CD14-positive monocyte (primary cell): ENCODE measurements around the gene PRRC2C. TPM values are rescaled to one million over a fixed set of nuclear protein-coding genes. Genes with fewer than 3 reads are reported as not detected.

Source experiments
- DNase-seq, 3 donors: peaks; one replicate each; pipeline ENCODE4 v3.0.0-alpha.2; 2011 to 2022
- H2AFZ ChIP-seq: 2 replicates; pipeline ENCODE4 v1.6.0; 2012; ENCODE audit warnings: mild to moderate bottlenecking, low read depth, low read length, inconsistent platforms; ENCODE audit not compliant: insufficient read depth, poor library complexity, severe bottlenecking
- H3K27ac ChIP-seq, 2 donors: 1 replicate in 1 of 2; 2 replicates in 1 of 2; pipeline ENCODE4 v1.5.1; 2012 to 2013; ENCODE audit warnings: low read length in 2 of 2, control low read depth in 1 of 2, inconsistent platforms in 1 of 2, low read depth in 1 of 2, mild to moderate bottlenecking in 1 of 2
- H3K27me3 ChIP-seq, 2 donors: one replicate each; pipeline versions ENCODE4 v1.6.0 to v1.6.1; 2011 to 2013; ENCODE audit warnings: low read length in 2 of 2; ENCODE audit not compliant: control insufficient read depth in 2 of 2, insufficient read depth in 2 of 2
- H3K36me3 ChIP-seq, 2 donors: replicated peaks in 1 of 2; 1 replicate in 1 of 2; 2 replicates in 1 of 2; pipeline versions ENCODE4 v1.5.1 to v1.6.1; 2012 to 2013; ENCODE audit warnings: low read length in 2 of 2, control low read depth in 1 of 2, inconsistent platforms in 1 of 2, mild to moderate bottlenecking in 1 of 2; ENCODE audit not compliant: insufficient read depth in 2 of 2, control insufficient read depth in 1 of 2
- H3K4me1 ChIP-seq, 2 donors: 1 replicate in 1 of 2; 2 replicates in 1 of 2; pipeline versions ENCODE4 v1.5.1 to v1.6.1; 2012 to 2013; ENCODE audit warnings: low read length in 2 of 2, control low read depth in 1 of 2, inconsistent platforms in 1 of 2, mild to moderate bottlenecking in 1 of 2, moderate library complexity in 1 of 2; ENCODE audit not compliant: insufficient read depth in 2 of 2, control insufficient read depth in 1 of 2
- H3K4me2 ChIP-seq: replicated peaks from 2 replicates; pipeline ENCODE3; 2012; ENCODE audit warnings: low read length, moderate library complexity, mild to moderate bottlenecking; ENCODE audit not compliant: poor library complexity, severe bottlenecking; ENCODE audit errors: extremely low read depth
- H3K4me3 ChIP-seq, 3 experiments: fragments of 200-600 bp in 1 of 3; sonication (generic) in 1 of 3; replicated peaks in 1 of 3; 1 replicate in 2 of 3; 2 replicates in 1 of 3; pipeline ENCODE4 v1.5.1; 2011 to 2013; ENCODE audit warnings: low read length in 3 of 3, mild to moderate bottlenecking in 3 of 3, control low read depth in 2 of 3, low read depth in 2 of 3, inconsistent platforms in 1 of 3, moderate library complexity in 1 of 3
- H3K79me2 ChIP-seq: 2 replicates; pipeline ENCODE4 v1.6.0; 2012; ENCODE audit warnings: mild to moderate bottlenecking, control low read depth, inconsistent platforms, low read length, moderate library complexity; ENCODE audit not compliant: insufficient read depth
- H3K9ac ChIP-seq: 2 replicates; pipeline ENCODE4 v1.6.0; 2017; ENCODE audit warnings: low read length, mild to moderate bottlenecking; ENCODE audit not compliant: insufficient read depth, poor library complexity, severe bottlenecking
- H3K9me3 ChIP-seq, 2 donors: replicated peaks in 1 of 2; 1 replicate in 1 of 2; 2 replicates in 1 of 2; pipeline versions ENCODE4 v1.5.1 to v1.6.1; 2012 to 2013; ENCODE audit warnings: low read length in 2 of 2, control low read depth in 1 of 2; ENCODE audit not compliant: control insufficient read depth in 1 of 2, insufficient read depth in 1 of 2
- H4K20me1 ChIP-seq: 2 replicates; pipeline ENCODE4 v1.6.0; 2012; ENCODE audit warnings: mild to moderate bottlenecking, low read length, control low read depth, moderate library complexity; ENCODE audit not compliant: insufficient read depth
- H3K27ac Mint-ChIP-seq, 7 donors: one replicate each; pipeline ENCODE4 v1.8.0; 2020; ENCODE audit warnings: mild to moderate bottlenecking in 7 of 7, mixed read lengths in 7 of 7, moderate library complexity in 6 of 7, inconsistent platforms in 2 of 7
- H3K27me3 Mint-ChIP-seq, 3 donors: one replicate each; pipeline ENCODE4 v1.8.0; 2021 to 2022; ENCODE audit warnings: low read depth in 3 of 3, mild to moderate bottlenecking in 3 of 3, mixed read lengths in 3 of 3, moderate library complexity in 3 of 3, inconsistent platforms in 1 of 3
- H3K36me3 Mint-ChIP-seq, 2 donors: one replicate each; pipeline ENCODE4 v1.8.0; 2020; ENCODE audit warnings: mixed read lengths in 2 of 2, inconsistent platforms in 1 of 2, mild to moderate bottlenecking in 1 of 2
- H3K4me1 Mint-ChIP-seq: one replicate; pipeline ENCODE4 v1.8.0; 2020; ENCODE audit warnings: mild to moderate bottlenecking, mixed read lengths
- H3K4me3 Mint-ChIP-seq, 2 donors: one replicate each; pipeline ENCODE4 v1.8.0; 2020; ENCODE audit warnings: mild to moderate bottlenecking in 2 of 2, mixed read lengths in 2 of 2, moderate library complexity in 1 of 2
- H3K9me3 Mint-ChIP-seq, 7 donors: one replicate each; pipeline ENCODE4 v1.8.0; 2020 to 2022; ENCODE audit warnings: mixed read lengths in 7 of 7, mild to moderate bottlenecking in 6 of 7, moderate library complexity in 6 of 7, inconsistent platforms in 2 of 7
- WGBS: methylation state at CpG from one replicate; pipeline ENCODE4 v1.1.5; 2013; ENCODE audit warnings: missing lambda C conversion rate; ENCODE audit not compliant: insufficient coverage; 5-methylcytosine and 5-hydroxymethylcytosine counted together
- intact Hi-C, 2 donors: fragments of 100-400 bp; cut with micrococcal nuclease; formaldehyde crosslinking; loops; one replicate each; pipeline versions ENCODE4 v1.15.0 to v1.15.1; 2023
- polyA plus RNA-seq, 3 donors: library from polyadenylated mRNA; depleted of rRNA in 1 of 3; unstranded in 2 of 3; stranded (reverse) in 1 of 3; fragments of 300-500 nt in 2 of 3; fragments of >200 nt in 1 of 3; fragmentation: Illumina TruSeq in 2 of 3; gene quantifications; 1 replicate in 2 of 3; 2 replicates in 1 of 3; pipeline ENCODE4 v1.2.3, GENCODE V29; 2012 to 2021
- TF ChIP-seq, protein P1 (sequence below): fragments of 200-600 bp; IDR thresholded peaks from one replicate; pipeline ENCODE4 v1.8.0; 2022; ENCODE audit warnings: antibody characterized with exemption, mild to moderate bottlenecking

The PRRC2C gene
- polyA plus RNA-seq, 3 donors = 13.8 to 69.1 (median 15.6) TPM

DNA sequence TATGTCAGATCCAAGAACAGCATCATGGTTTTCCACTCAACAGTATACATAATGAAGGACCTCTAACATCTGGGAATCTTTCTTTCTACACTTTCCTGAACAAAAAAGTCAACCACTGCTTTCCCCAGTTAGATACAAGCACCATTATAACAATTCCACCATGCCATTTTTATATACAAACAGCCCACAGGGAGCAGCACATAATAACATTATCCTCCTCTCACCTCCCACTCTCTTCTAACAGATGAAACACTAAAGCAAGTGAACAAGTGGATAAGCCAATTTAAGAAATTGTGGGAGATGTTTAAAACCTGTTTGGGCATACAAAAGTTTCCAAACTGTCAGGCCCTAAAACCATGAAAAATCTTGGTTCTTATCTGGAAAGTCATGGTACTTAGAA, 29.4 kb upstream of the PRRC2C start:
- no peaks in the 10 kb centered on the region for H3K4me1 ChIP-seq
- no peaks in the 10 kb centered on the region for H3K36me3 ChIP-seq
- H3K27ac ChIP-seq = no peak overlapping the region
- no peak overlapping the region for H2AFZ ChIP-seq
- Mint-ChIP-seq H3K9me3 (peaks cover 3 to 15% (median 12%) of the 10 kb centered on the region in 7 donors), H3K36me3 (no peaks in the 10 kb centered on the region), H3K27ac (no peak overlapping the region), H3K4me1 (no peaks in the 10 kb centered on the region), H3K4me3 (no peak overlapping the region), H3K27me3 (peaks cover 0 to 4% (median 2%) of the 10 kb centered on the region in 3 donors)
- TF ChIP-seq, protein P1, sequence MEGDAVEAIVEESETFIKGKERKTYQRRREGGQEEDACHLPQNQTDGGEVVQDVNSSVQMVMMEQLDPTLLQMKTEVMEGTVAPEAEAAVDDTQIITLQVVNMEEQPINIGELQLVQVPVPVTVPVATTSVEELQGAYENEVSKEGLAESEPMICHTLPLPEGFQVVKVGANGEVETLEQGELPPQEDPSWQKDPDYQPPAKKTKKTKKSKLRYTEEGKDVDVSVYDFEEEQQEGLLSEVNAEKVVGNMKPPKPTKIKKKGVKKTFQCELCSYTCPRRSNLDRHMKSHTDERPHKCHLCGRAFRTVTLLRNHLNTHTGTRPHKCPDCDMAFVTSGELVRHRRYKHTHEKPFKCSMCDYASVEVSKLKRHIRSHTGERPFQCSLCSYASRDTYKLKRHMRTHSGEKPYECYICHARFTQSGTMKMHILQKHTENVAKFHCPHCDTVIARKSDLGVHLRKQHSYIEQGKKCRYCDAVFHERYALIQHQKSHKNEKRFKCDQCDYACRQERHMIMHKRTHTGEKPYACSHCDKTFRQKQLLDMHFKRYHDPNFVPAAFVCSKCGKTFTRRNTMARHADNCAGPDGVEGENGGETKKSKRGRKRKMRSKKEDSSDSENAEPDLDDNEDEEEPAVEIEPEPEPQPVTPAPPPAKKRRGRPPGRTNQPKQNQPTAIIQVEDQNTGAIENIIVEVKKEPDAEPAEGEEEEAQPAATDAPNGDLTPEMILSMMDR = no peak
- no peaks in the 10 kb centered on the region for H3K79me2 ChIP-seq
- intact Hi-C loops = no loop called here
- no peak overlapping the region for H3K4me3 ChIP-seq
- H3K9ac ChIP-seq = no peak overlapping the region
- H4K20me1 ChIP-seq = no peaks in the 10 kb centered on the region
- no peak for DNase-seq
- H3K27me3 ChIP-seq = no peaks in the 10 kb centered on the region
- H3K9me3 ChIP-seq = no peaks in the 10 kb centered on the region
- H3K4me2 ChIP-seq = no peak overlapping the region

DNA sequence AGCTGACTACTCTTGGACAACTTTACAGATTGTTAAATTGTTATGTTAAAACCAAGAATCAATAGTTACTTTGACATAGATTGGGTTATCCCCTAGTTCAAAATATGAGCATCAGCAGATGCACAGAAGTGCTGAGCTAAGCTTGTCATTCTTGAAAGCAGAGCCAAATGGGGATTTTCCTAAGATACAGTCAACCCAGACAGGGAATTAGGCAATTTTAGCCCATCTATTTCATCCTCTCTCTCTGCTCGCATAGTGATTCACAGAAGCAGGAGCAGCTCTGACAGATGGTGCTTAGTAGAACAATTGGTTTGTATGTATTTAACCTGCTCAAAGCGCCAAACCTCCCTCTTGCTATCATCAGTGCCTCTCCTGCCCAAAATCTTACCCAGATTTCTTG, 27.9 kb upstream of the PRRC2C start:
- TF ChIP-seq, protein P1 = no peak
- Histone ChIP-seq H3K4me1 (no peaks in the 10 kb centered on the region), H3K4me3 (no peak overlapping the region), H3K27me3 (no peaks in the 10 kb centered on the region), H3K4me2 (no peak overlapping the region), H4K20me1 (no peaks in the 10 kb centered on the region), H2AFZ (no peak overlapping the region), H3K36me3 (no peaks in the 10 kb centered on the region), H3K27ac (no peak overlapping the region), H3K79me2 (no peaks in the 10 kb centered on the region), H3K9me3 (no peaks in the 10 kb centered on the region), H3K9ac (no peak overlapping the region)
- intact Hi-C loops = no loop called here
- peak in 1 of 3 donors; percentile 10 for DNase-seq
- Mint-ChIP-seq H3K9me3 (peaks cover 3 to 18% (median 10%) of the 10 kb centered on the region in 7 donors), H3K4me3 (no peak overlapping the region), H3K27ac (no peak overlapping the region), H3K4me1 (no peaks in the 10 kb centered on the region), H3K36me3 (no peaks in the 10 kb centered on the region), H3K27me3 (peaks cover 0 to 4% (median 2%) of the 10 kb centered on the region in 3 donors)
- no CpG with 5 or more reads among the region's 2 CpGs for WGBS
